Dedifferentiated amniotic fluid mesenchymal stem cell (primary cell): ENCODE measurements around the gene PDSS2.
"Not testable (repeated sequence)": the region's sequence is repeated elsewhere in the genome, so short reads cannot be mapped to it uniquely, and the experiment has no call there.

ENCODE experiments used
- DNase-seq: peaks from one replicate; pipeline ENCODE4 v3.0.0-alpha.2; 2016; ENCODE audit errors: extremely low spot score

PDSS2 gene

DNA sequence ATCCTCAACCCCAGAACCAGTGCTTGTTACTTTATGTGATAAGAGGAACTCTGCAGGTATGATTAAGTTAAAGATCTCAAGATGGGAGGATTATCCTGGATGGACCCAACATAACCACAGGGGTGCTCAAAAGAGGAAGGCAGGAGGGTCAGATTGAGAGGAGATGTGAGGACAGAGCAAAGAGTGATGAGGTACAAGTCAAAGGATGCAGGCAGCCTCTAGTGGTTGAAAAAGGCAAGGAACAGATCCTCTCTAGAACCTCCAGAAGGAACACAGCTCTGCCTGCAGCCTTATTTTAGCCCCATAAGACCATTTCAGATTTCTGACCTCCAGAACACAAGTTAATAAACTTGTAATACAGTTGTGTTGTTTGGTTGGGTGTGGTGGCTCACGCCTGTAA lies 41.2 kb downstream of the PDSS2 start:
- no peak for DNase-seq

DNA sequence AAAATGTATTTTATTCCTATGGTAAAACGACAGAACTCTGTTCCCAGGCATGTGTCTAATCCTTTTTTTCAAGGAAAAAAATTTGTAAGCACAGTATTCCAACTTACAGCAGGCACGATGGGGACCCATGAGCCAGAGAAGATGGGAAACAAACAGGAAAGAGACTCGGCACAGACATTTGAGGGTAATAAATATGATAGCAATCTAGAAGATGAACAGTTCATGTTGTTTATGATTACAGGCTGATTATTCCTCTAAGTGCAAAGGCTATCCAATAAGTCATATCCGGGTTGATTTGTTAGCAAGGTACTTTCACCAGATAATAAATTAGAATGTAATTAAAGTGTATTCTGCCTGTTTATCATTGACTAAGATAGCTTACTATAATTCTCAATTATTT lies 43.2 kb downstream of the PDSS2 start:
- no peak for DNase-seq

DNA sequence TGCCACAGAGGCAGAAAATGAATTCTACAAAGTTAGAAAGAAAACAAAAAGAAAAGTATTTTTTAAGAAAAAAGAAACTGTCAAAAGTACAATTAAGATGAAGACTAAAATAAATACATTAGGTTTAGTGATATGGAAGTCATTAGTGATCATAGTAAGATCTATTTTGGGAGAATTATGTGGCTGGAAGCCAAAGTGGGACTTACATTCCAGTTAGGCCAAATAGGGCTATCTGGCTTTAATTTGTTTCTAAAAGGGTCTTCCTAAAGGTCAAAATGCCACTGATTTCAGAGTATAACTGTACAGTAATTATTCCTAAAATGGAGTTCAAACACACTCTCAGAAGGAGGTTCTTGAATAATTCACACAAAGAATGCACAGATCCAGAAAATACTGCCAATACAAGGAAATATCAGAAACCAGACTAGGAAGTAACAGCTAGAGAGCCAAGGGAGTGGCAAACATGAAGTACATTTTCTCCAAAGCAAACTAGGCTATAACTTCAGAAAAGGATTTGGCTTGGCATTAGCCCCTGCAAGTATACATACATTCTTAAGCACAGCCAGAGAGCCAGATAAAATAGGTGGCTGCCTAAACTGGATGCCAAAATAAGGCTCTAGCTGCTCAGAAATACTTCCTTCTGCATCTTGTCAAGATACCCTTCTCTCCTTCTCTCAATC lies 45.3 kb downstream of the PDSS2 start:
- DNase-seq = no peak

DNA sequence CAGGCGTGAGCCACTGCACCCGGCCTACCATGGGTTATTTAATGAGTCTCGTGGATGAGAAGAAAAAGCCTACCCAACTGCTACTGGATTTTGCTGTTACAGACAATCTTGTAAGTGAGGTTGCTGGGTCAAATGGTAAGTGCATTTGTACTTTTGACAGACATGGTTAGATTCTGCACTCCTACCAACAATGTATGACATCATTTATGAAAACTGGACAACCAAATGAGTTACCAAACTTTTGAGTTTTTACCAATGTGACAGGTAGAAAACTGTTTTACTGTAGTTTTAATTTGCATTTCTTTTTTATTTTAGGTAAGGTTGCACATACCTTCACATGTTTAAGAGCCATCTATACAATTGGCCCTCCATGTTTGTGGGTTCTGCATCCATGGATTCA lies 48.2 kb downstream of the PDSS2 start:
- DNase-seq = no peak

DNA sequence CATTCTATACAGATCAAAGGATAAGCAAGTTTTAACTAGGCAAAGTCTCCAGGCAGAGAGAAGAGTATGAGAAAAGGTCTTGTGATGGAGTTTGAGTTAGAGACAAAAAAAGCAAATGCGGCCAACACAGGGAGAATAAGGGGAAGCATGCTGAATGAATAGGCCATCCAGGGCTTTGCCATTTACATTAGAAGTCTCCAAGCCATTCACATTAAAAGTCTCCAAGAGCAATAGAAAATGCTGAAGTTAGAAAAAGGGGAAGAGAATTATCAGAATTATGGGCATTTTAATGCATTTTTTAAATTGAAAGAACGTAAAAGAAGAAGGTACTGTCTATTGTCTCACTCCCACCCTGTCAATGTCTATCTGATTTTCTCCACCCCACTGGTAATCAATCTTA lies 49.4 kb downstream of the PDSS2 start:
- no peak for DNase-seq

DNA sequence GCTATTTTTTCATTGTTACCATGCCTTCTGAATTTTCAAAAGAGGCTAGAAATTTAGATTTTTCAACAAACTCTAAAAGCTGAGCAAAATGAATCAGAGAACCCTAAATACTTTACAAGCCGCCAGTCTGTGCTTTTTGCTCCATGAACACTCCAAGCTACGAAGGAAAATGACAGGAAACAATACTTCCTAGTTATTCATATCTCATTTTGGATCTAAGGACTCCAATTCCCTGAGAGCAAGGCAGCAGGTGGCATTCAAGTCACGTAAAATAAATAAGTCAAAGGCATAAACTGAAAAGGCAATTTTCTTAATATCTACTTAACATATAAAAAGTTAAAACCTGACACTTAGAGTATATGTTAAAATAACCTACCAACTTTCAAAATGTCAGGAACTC lies 50.6 kb downstream of the PDSS2 start:
- no peak for DNase-seq

DNA sequence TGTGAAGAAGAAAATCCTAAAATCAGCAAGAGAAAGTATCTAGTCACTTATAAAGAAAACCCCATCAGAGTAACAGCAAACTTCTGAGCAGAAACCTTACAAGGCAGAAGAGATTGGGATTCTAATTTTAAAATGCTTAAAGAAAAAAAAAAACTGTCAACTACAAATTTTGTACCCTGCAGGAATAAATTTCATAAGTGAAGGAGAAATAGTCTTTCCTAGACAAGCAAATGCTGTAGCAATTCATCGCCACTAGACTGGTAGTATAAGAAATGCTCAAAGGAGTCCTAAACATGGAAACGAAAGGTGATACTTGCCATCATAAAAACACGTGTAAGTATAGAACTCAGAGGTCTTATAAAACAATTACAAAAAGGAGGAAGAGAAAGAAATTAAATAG lies 54.4 kb downstream of the PDSS2 start:
- DNase-seq = no peak

DNA sequence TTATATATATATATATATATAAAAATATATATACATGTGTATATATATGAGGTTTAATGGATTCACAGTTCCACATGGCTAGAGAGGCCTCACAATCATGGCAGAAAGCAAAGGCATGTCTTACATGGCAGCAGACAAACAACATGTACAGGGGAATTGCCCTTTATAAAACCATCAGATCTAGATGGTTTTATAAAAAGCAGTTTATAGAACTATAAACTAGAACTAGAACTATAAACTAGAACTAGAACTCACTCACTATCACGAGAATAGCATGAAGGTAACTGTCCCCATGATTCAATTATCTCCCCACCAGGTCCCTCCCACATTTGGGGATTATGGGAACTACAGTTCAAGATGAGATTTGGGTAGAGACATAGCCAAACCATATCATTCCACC lies 56.8 kb downstream of the PDSS2 start:
- no peak for DNase-seq

DNA sequence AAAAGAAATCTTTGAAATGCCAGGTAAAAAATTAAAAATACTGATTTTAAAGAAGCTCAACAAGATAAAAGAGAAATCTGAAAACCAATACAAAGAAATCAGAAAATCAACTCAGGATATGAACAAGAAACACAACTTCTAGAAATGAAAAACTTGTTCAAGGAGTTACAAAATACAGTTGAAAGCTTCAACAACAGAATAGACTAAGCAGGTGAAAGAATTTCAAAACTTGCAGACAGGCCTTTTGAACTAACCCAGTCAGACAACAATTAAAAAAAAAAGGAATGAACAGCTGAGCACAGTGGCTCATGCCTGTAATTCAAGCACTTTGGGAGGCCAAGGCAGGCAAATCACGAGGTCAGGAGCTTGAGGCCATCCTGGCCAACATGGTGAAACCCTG lies 57.8 kb downstream of the PDSS2 start:
- DNase-seq = no peak

DNA sequence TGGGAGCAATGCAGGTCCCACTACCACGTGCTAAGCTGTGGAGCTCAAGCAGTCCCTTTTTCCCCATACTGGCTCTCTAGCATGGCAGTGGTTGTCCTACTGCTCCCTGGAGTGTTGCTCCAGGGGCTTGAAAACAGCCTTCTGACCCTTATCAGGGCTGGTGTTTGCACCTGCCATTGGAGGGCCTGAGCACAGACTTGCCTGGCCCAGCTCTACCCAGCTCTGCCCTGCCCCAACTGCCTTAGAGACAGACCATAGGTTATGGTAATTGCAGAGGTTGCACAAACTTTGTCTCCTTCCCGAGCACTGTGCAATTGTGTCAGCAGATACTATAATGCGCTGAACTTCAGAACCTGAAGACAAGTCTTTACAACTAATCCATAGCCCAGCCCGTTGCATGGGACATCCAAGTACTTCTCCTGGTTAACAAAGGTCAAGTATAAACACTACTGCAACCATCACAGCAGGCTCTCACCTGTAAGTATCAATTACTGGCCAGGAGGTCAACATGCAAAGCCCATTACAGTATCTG lies 58.7 kb downstream of the PDSS2 start:
- DNase-seq = no peak

DNA sequence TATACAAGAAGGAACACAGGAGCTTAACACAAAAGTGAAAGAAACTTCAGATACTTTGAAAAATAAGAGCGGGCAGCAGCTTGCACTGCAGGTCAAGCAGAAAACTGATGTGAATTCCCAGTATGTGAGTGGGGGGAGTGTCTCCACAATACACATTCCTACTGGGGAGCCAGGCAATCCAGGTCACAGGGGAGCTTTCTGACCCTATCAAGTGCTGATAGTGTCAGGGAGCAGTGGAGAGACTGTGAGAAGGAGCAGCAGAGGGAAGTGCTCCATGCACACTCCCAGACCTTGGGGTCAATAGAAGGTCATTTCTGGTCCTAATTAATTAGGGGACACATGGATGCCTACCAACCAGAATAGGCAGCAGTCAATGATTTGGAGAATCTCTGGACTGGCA lies 59.4 kb downstream of the PDSS2 start:
- no peak for DNase-seq

DNA sequence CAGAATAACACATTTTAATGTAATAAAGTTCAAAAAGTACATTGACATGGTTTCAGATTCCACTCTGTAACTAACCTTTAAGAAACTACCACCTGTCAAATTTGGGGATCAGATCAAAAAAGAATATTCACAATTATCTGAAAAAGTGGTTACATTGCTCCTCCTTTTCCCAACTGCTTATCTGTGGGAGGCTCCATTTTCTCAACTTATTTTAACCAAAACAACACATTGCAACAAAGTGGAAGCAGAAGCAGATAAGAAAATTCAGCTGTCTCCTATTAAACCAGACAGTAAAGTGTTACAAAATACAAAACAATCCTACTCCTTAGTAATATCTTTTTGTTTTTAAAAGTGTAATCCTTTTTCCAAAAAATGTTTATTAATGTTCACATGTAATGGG lies 61.4 kb downstream of the PDSS2 start:
- DNase-seq = no peak

DNA sequence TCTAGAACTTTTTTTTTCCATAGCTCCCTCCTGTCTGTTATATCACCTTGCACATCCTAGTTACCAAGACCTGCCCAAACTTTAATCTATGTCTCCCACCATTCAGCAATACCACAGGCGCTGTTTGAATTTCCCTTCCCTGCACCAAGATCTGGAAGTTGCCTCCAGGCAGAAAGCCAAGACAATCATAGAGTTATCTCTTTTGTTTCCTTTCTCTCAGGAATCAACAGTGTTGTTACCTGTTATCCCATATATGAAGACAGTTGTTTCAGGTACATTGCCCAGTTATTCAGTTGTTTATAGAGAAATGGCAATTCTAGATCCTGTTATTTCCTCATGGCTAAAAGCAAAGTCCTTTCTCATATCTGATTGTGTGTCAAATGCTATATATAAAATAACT lies 63.2 kb downstream of the PDSS2 start:
- DNase-seq = no peak

DNA sequence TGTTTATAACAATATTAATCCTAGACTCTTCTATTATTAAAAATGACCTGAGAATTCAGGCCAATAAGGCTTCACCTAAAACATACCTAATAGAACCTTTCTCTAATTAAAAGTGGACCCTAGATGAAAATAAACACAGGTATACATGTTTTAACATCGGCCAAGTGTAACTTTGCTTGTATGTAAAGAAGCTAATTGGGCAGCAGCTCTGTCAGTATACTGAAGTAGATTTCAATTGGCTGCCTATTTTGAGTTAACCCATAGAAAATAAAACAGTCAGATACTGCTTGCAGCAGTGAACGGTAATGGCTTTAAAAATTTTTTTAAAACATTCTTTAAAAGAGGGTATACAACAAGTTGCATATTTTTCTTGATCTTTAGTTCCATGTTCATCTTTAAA lies 67.3 kb downstream of the PDSS2 start:
- no peak for DNase-seq

DNA sequence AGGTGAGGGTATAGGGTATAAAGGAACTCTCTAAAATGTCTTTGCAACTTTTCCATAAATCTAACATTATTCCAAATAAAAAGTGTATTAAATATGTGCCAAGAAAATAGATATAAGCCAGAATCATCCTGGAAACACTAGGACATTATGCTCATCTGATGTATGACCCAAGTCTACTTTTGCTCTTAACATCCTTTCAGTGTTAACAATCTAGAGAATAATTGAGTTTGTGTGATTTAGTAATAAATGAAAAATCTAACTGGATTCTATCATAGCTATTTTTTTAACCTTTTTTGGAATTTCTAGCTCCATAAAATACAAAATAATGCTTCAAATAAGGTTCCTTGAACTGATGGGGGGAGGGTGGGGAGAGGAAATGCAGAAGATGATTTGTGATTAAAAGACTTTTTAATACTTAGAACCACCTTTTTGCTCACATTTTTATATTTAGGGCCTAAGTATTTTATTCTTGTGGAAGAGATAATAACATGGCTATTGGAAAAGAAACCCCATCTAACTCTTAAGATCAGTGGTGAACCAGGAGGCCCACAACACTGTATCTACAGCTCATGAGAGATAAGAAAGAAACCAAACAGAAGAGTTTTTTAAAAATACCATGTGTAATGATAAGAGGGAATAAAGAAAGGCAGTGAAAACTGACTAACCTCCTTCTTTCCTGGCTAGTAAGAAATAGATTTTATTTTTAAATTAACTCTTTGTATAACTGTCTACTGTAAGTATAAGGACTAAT lies 68.5 kb downstream of the PDSS2 start:
- DNase-seq = no peak

DNA sequence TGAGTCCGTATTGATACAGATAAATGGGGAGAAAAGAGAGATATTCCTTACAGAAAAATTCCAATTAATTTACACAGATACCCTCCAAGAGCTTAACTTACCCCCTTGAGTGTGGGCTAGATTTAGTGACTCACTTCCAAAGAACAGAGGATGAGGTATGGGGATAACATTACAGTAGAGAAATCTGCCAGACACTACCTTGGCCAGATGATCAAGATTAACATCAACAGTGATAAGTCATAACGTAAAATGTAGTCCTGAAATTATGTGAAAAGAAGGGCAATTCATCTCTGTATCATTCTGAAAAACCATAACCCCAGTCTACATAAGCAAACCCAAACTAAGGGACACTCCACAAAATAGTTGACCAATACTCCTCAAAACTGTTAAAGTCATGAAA lies 69.3 kb downstream of the PDSS2 start:
- DNase-seq = no peak

DNA sequence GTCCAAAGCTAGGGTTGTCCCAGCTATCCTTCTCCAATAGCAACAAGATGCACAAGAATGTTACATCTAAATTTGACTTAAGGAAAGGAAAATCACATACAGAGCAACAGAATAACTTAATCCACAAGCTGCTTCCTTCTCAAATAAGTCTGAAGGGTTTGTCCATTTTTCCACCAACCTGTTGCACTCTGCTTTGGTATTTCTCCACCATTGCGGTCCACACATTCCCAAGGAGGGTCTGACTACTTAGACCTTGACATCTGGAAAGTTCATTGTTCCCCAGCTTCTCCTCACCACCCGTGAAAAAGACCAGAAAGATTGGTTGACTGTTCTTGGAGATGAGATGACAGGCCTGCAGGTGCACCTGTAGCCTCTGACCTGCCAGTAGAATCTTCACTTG lies 72.5 kb downstream of the PDSS2 start:
- no peak for DNase-seq

DNA sequence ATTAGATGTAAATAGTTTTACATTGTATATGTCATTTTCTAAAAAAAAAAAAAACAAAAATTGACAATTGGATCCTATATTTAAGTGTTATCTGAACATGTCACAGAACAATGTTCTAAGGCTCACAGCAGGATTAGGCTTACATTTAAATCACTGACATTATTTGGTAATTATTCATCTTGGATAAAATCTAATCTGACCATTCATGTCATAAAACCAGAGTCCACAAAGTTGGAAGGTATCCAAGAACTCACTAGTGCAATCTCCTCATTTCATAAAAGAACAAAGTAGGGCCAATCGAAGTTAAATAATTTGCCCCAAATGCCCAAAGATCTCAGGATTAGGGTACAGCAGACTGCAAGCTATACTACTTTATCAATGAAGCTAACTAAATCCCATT lies 73.0 kb downstream of the PDSS2 start:
- no peak for DNase-seq

DNA sequence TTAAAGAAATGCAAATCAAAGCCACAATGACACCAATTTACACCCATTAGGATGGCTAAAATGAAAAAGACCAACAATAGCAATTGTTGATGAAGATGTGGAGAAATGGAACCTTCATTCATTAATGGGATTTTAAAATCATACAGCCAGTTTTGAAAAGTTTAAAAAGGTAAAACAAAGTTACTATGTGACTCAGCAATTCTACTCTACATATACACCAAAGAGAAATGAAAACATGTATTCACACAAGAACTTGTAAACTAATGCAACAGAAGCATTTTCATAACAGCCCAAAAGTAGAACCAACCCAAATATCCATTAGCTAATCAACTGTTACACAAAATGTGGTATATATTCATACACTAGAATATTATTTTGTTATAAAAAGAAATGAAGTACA lies 75.7 kb downstream of the PDSS2 start:
- no peak for DNase-seq

DNA sequence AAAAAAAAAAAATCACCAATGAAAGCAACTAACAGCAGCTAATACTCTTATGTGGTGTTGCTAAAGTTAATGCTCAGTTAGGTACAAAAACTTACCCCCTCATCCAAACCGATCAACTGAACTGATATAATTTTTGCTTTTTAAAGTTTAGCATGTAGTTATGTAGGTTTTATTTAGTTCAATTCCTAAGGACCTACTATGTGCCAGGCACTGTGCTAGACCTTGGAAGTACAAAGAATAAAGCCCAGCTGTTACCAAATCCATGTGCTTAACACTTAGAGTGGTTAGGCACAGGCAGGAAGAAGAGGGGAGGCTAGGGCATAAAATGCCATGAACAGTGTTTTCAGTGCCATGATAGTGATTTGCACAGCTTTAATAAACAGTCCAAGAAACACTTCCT lies 85.1 kb downstream of the PDSS2 start:
- no peak for DNase-seq

DNA sequence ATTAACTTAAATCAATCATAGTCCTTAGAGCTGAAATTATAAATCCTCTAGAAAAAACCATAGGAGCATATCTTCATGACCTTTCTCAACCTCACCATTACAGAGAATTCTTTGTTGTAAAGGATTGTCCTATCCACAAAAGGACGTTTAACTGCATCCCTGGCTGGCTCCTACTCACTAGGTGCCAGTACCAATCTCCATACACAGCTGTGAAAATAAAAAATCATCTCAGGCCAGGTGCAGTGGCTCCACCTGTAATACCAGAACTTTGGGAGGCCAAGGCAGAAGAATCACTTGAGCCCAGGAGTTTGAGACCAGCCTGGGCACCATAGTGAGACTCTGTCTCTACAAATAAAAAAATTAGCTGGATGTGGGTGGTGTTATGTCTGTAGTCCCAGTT lies 89.9 kb downstream of the PDSS2 start:
- DNase-seq = no peak

DNA sequence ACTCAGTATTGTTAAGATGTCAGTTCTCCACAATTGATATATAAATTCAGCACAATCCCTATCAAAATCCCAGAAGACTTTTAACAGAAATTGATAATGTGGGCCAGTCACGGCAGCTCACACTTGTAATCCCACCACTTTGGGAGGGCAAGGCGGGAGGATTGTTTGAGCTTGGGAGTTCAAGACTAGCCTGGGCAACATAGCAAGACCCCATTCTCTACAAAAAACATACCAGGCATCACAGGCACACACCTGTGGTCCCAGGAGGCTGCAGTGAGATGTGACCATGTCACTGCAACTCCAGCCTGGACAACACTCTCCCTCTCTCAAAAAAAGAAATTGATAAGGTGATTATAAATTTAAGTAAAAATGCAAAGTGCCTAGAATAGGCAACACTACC lies 90.9 kb downstream of the PDSS2 start:
- no peak for DNase-seq

DNA sequence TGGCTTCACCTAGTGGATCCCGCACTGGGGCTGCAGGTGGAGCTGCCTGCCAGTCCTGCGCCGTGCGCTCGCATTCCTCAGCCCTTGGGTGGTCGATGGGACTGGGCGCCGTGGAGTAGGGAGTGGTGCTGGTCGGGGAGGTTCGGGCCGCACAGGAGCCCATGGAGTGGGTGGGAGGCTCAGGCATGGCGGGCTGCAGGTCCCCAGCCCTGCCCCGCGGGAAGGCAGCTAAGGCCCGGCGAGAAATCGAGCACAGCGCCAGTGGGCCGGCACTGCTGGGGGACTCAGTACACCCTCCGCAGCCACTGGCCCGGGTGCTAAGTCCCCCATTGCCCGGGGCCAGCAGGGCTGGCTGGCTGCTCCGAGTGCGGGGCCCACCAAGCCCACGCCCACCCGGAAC lies 95.2 kb downstream of the PDSS2 start:
- DNase-seq = not testable (repeated sequence)
